OCI-LY1 (cell line): ENCODE measurements around the gene WTAP.

Source experiments
- H2AFZ ChIP-seq: fragments of 200-600 bp; sonication (generic), shearing (Covaris generic); 2 replicates; pipeline ENCODE4 v1.6.0; 2014; ENCODE audit warnings: antibody characterized with exemption, mild to moderate bottlenecking, low read length
- H3F3A ChIP-seq: fragments of 200-600 bp; sonication (generic), shearing (Covaris generic); 2 replicates; pipeline ENCODE4 v1.6.0; 2014; ENCODE audit warnings: mild to moderate bottlenecking, antibody characterized with exemption, low read length, moderate library complexity; ENCODE audit not compliant: insufficient read depth
- H3K27ac ChIP-seq: fragments of 200-600 bp; sonication (generic); 2 replicates; pipeline ENCODE4 v1.5.1; 2014; ENCODE audit warnings: low read length, mixed run types, mild to moderate bottlenecking, low read depth; ENCODE audit not compliant: poor library complexity, severe bottlenecking
- H3K27me3 ChIP-seq: fragments of 200-600 bp; sonication (generic); 2 replicates; pipeline ENCODE4 v1.6.0; 2014; ENCODE audit warnings: antibody characterized with exemption, mild to moderate bottlenecking, low read length, moderate library complexity; ENCODE audit not compliant: insufficient read depth
- H3K36me3 ChIP-seq: fragments of 200-600 bp; sonication (generic); 2 replicates; pipeline ENCODE4 v1.6.1; 2014; ENCODE audit warnings: mild to moderate bottlenecking, antibody characterized with exemption, low read length, moderate library complexity, mixed read lengths; ENCODE audit not compliant: insufficient read depth
- H3K4me1 ChIP-seq: fragments of 200-600 bp; sonication (generic); 2 replicates; pipeline ENCODE4 v1.5.1; 2014; ENCODE audit warnings: mild to moderate bottlenecking, low read length, moderate library complexity; ENCODE audit not compliant: insufficient read depth, severe bottlenecking
- H3K4me2 ChIP-seq: fragments of 200-600 bp; sonication (generic), shearing (Covaris generic); 2 replicates; pipeline ENCODE4 v1.6.1; 2014; ENCODE audit warnings: low read length
- H3K4me3 ChIP-seq: fragments of 200-600 bp; sonication (generic); 2 replicates; pipeline ENCODE4 v1.5.1; 2014; ENCODE audit warnings: low read length, low read depth, mild to moderate bottlenecking, mixed read lengths; ENCODE audit not compliant: poor library complexity, severe bottlenecking
- H3K79me2 ChIP-seq: fragments of 200-600 bp; shearing (Covaris generic); 2 replicates; pipeline ENCODE4 v1.6.1; 2016; ENCODE audit warnings: mixed run types, low read length, mixed read lengths; ENCODE audit not compliant: insufficient read depth
- H3K9ac ChIP-seq: fragments of 200-600 bp; sonication (generic), shearing (Covaris generic); 2 replicates; pipeline ENCODE4 v1.6.1; 2014; ENCODE audit warnings: mild to moderate bottlenecking, low read length, mixed read lengths
- H3K9me2 ChIP-seq: fragments of 200-600 bp; sonication (generic), shearing (Covaris generic); 2 replicates; pipeline ENCODE4 v1.6.1; 2014; ENCODE audit warnings: low read depth, mild to moderate bottlenecking, low read length, mixed read lengths
- H3K9me3 ChIP-seq: fragments of 200-600 bp; shearing (Covaris generic); 2 replicates; pipeline ENCODE4 v1.6.1; 2014; ENCODE audit warnings: low read length, mixed read lengths
- H4K20me1 ChIP-seq: fragments of 200-600 bp; sonication (generic), shearing (Covaris generic); 2 replicates; pipeline ENCODE4 v1.6.0; 2016; ENCODE audit warnings: mild to moderate bottlenecking, low read length; ENCODE audit not compliant: insufficient read depth
- CTCF ChIP-seq: fragments of 200-600 bp; sonication (generic), shearing (Covaris generic); IDR thresholded peaks from 2 replicates; pipeline ENCODE4 v1.5.1; 2017; ENCODE audit warnings: mild to moderate bottlenecking, antibody characterized with exemption, low read length, moderate library complexity, mixed read lengths
- EZH2 ChIP-seq: fragments of 200-600 bp; sonication (generic), shearing (Covaris generic); IDR thresholded peaks from 2 replicates; pipeline ENCODE4 v1.8.0; 2017; ENCODE audit warnings: borderline replicate concordance, mixed run types, mild to moderate bottlenecking, antibody characterized with exemption, low read length, moderate library complexity, mixed read lengths

The WTAP gene

GRCh38 chr6:159727717-159728445 is 575 bp downstream of the WTAP start:
- Histone ChIP-seq H3K4me1 (peaks cover 58% of the 10 kb centered on the region), H3K4me3 (peak overlapping the region; percentile 93), H3K9ac (peak overlapping the region; percentile 95), H3K4me2 (peak overlapping the region; percentile 91), H3F3A (no peaks in the 10 kb centered on the region), H3K27ac (peak overlapping the region; percentile 71), H3K36me3 (peaks cover 53% of the 10 kb centered on the region), H3K79me2 (peaks cover 82% of the 10 kb centered on the region), H4K20me1 (0 out of 2 replicates have a peak, but pooled peaks cover 2% of the 10 kb centered on the region), H3K27me3 (no peaks in the 10 kb centered on the region), H2AFZ (no peak overlapping the region), H3K9me3 (no peaks in the 10 kb centered on the region), H3K9me2 (no peaks in the 10 kb centered on the region)
- no peak for TF ChIP-seq CTCF
- no peak for TF ChIP-seq EZH2

DNA sequence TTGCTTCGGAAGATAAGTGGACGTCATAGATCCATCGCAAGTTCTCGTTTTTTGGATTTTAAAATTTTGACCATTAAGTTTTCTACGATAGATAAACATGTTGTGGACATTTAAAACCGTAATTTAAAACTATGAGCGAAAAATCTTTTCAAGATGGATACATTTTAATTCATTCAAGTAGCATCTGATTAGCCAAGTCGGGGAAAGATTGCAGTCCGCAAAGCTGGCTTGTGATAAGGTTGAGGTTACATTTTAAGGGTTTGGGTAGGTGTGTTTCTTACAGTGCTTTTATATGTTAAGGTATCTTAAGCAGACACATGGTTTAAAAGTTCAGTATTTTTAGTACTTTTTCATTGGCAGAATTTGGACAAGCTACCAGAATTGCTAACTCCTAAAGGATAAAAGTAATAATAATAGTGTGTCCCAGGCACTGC is 1.2 kb downstream of the WTAP start:
- Histone ChIP-seq H3F3A (no peaks in the 10 kb centered on the region), H3K27me3 (no peaks in the 10 kb centered on the region), H3K9ac (peak overlapping the region; percentile 95), H3K9me3 (no peaks in the 10 kb centered on the region), H2AFZ (no peak overlapping the region), H4K20me1 (0 out of 2 replicates have a peak, but pooled peaks cover 2% of the 10 kb centered on the region), H3K4me1 (peaks cover 58% of the 10 kb centered on the region), H3K79me2 (peaks cover 84% of the 10 kb centered on the region), H3K4me3 (peak overlapping the region; percentile 93), H3K4me2 (peak overlapping the region; percentile 91), H3K36me3 (peaks cover 48% of the 10 kb centered on the region), H3K9me2 (no peaks in the 10 kb centered on the region), H3K27ac (peak overlapping the region; percentile 71)
- TF ChIP-seq EZH2, result no peak
- TF ChIP-seq CTCF, result no peak

DNA sequence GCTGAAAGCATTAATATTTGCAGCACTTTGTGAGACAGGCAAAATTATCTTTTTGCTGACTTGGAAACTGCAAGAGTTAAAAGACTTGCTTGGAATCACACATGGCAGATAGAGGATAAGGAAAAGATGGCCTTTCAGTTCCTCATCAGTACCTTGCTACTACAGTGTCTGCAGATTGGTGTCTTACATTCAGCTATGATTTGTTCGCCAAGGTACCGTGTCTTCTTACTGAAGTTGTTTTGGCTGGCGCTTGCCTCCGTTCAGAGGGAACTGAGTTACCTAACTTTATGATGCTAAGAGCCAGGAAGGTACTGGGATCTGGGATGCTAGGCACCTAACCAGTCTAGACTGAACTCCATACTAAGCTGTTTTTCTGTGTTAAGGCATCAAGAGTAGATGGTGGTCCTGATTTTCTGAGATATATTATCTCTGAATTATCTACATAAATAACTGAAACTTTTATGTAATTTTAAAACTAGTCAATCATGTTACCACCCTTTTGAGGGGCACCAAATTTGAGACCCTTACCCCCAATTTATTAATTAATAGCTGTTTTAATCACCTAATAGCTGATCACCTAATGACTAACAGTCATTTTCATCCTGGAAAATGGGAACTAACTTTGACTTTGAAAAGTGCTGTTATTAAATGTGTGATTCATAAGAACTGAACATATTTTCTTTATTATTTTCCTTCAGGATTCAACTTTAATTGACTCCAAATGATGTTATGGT is 2.5 kb downstream of the WTAP start:
- TF ChIP-seq EZH2, result no peak
- no peak for TF ChIP-seq CTCF
- Histone ChIP-seq H3K9me2 (no peaks in the 10 kb centered on the region), H3K79me2 (peaks cover 89% of the 10 kb centered on the region), H3K36me3 (peaks cover 45% of the 10 kb centered on the region), H4K20me1 (0 out of 2 replicates have a peak, but pooled peaks cover 3% of the 10 kb centered on the region), H3K9me3 (no peaks in the 10 kb centered on the region), H2AFZ (no peak overlapping the region), H3F3A (no peaks in the 10 kb centered on the region), H3K4me2 (peak overlapping the region; percentile 91), H3K4me3 (peak overlapping the region; percentile 93), H3K9ac (peak overlapping the region; percentile 95), H3K27me3 (no peaks in the 10 kb centered on the region), H3K27ac (no peak overlapping the region), H3K4me1 (peaks cover 57% of the 10 kb centered on the region)
